ENCODE results near the gene ACOT12. TPM values are rescaled to one million over a fixed set of nuclear protein-coding genes. Genes with fewer than 3 reads are reported as not detected.

The ACOT12 gene
- total RNA-seq, 1 donor from 2014 or later = not detected

DNA sequence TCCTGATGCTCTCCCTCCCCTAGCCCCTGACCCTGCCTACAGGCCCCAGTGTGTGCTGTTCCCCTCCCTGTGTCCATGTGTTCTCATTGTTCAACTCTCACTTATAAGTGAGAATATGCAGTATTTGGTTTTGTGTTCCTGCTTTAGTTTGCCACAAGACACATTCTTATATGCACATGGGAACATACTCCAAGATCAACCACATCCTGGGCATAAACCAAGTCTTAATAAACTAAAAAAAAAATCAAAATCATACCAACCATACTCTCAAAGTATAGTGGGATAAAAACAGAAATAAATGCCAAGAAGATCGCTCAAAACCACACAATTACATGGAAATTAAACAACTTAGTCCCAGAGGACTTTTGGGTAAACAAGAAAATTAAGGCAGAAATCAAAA is 103.8 kb downstream of the ACOT12 start:
- no peaks in the 10 kb centered on the region for H3K36me3 ChIP-seq
- H3K9me3 ChIP-seq = no peaks in the 10 kb centered on the region
- intact Hi-C loops (cut with DNase I) = no loop called here
- H3K27me3 ChIP-seq = no peaks in the 10 kb centered on the region
- H3K4me3 ChIP-seq = no peak overlapping the region
- no peak overlapping the region for H3K27ac ChIP-seq
- TF ChIP-seq POLR2AphosphoS5 (IDR thresholded peaks at IDR 0.05; ENCODE audit: insufficient read depth in 1 of 2, low read depth in 1 of 2) = no peak
- TF ChIP-seq POLR2A (IDR thresholded peaks at IDR 0.05) = no peak
- TF ChIP-seq, protein P1, sequence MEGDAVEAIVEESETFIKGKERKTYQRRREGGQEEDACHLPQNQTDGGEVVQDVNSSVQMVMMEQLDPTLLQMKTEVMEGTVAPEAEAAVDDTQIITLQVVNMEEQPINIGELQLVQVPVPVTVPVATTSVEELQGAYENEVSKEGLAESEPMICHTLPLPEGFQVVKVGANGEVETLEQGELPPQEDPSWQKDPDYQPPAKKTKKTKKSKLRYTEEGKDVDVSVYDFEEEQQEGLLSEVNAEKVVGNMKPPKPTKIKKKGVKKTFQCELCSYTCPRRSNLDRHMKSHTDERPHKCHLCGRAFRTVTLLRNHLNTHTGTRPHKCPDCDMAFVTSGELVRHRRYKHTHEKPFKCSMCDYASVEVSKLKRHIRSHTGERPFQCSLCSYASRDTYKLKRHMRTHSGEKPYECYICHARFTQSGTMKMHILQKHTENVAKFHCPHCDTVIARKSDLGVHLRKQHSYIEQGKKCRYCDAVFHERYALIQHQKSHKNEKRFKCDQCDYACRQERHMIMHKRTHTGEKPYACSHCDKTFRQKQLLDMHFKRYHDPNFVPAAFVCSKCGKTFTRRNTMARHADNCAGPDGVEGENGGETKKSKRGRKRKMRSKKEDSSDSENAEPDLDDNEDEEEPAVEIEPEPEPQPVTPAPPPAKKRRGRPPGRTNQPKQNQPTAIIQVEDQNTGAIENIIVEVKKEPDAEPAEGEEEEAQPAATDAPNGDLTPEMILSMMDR (IDR thresholded peaks at IDR 0.05) = no peak
- H3K4me1 ChIP-seq = no peaks in the 10 kb centered on the region
- no peak for DNase-seq (ENCODE audit: extremely low spot score in 2 of 2)

DNA sequence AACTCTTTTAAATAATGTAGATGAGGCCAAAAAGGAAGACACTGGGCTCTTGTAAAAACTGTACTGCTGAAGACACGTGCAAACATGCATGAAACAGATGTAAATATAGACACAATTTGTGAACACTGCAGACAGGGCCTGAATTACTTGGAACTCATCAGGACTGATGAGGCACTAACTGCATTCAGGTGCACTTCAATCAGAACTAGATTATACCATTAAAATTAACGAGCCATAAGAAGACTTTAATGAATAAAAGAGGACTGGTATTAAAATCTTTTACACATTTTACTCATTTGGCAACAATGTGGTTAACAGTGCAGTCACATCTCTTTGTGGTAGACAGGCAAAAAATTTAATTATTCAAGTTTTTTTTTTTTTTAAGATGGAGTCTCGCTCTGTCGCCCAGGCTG is 105.9 kb downstream of the ACOT12 start:
- Histone ChIP-seq H3K4me1 (no peaks in the 10 kb centered on the region), H3K27me3 (no peaks in the 10 kb centered on the region), H3K9me3 (no peaks in the 10 kb centered on the region), H3K36me3 (no peaks in the 10 kb centered on the region), H3K27ac (no peak overlapping the region), H3K4me3 (no peak overlapping the region)
- TF ChIP-seq POLR2A (IDR thresholded peaks at IDR 0.05) = no peak
- TF ChIP-seq, protein P1 (IDR thresholded peaks at IDR 0.05) = no peak
- no peak for TF ChIP-seq POLR2AphosphoS5 (IDR thresholded peaks at IDR 0.05; ENCODE audit: insufficient read depth in 1 of 2, low read depth in 1 of 2)
- DNase-seq (ENCODE audit: extremely low spot score in 2 of 2) = no peak
- intact Hi-C loops (cut with DNase I) = no loop called here

DNA sequence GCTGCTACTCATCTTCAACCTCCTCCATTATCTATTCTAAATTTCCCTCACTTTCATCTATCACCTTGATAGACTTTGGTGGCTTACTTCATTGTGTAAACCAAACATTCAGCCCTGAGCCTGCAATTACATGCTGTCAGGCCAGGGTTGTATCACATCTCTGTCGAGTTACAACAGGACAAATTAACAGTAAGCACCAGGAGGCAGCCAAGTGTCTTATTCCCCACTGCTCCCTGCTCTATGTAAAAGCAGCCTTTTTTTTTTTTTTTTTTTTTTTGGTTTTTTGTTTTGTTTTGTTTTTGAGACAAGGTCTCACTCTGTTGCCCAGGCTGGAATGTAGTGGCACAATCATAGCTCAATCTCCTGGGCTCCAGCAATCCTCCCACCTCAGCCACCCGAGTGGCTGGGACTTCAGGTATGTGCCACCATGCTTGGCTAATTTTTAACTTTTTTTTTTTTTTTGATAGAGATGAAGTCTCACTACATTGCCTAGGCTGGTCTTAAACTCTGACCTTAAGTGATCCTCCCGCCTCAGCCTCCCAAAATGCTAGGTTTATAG is 107.8 kb downstream of the ACOT12 start:
- intact Hi-C loops (cut with DNase I) = no loop called here
- Histone ChIP-seq H3K4me3 (no peak overlapping the region), H3K4me1 (no peaks in the 10 kb centered on the region), H3K36me3 (no peaks in the 10 kb centered on the region), H3K27me3 (no peaks in the 10 kb centered on the region), H3K9me3 (no peaks in the 10 kb centered on the region), H3K27ac (no peak overlapping the region)
- DNase-seq (ENCODE audit: extremely low spot score in 2 of 2) = no peak
- TF ChIP-seq POLR2AphosphoS5 (IDR thresholded peaks at IDR 0.05; ENCODE audit: insufficient read depth in 1 of 2, low read depth in 1 of 2) (no peak), POLR2A (IDR thresholded peaks at IDR 0.05) (no peak)
- TF ChIP-seq, protein P1 (IDR thresholded peaks at IDR 0.05) = no peak

DNA sequence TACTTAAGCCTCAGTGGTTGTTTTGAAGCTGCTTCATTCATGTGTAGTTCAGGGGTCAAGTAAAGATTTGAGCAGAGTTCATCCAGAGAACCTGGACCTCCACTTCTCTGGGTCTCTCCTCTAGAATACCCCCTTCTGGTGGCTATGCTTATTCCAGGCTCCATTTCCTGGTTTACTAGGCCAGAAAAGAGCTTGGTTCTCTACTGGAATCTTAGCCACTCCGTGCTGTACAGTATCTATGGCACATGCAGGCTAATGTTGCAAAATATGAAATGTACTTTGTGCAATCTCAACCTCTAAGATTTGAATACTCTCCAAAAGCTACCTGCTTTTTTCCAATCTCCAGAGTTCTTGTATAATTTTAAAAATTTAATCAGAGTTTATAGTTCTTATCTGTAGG is 110.0 kb downstream of the ACOT12 start:
- no peaks in the 10 kb centered on the region for H3K36me3 ChIP-seq
- no peak for TF ChIP-seq POLR2A (IDR thresholded peaks at IDR 0.05)
- no peak for TF ChIP-seq POLR2AphosphoS5 (IDR thresholded peaks at IDR 0.05; ENCODE audit: insufficient read depth in 1 of 2, low read depth in 1 of 2)
- TF ChIP-seq, protein P1 (IDR thresholded peaks at IDR 0.05) = no peak

More for the DNA sequence above, 110.0 kb downstream of the ACOT12 start:
- H3K4me1 ChIP-seq = no peaks in the 10 kb centered on the region
- no peak overlapping the region for H3K4me3 ChIP-seq
- H3K27ac ChIP-seq = no peak overlapping the region
- no peaks in the 10 kb centered on the region for H3K9me3 ChIP-seq
- no peak for DNase-seq (ENCODE audit: extremely low spot score in 2 of 2)
- intact Hi-C loops (cut with DNase I) = no loop called here
- no peaks in the 10 kb centered on the region for H3K27me3 ChIP-seq

Other genes starting within 250 kb of the ACOT12 start
- gene CKMT2, start 160.8 kb downstream of the ACOT12 start, total RNA-seq = 3.4 TPM
- gene ZCCHC9, start 92.5 kb downstream of the ACOT12 start, total RNA-seq = 16.7 TPM